Transverse colon (tissue), 4 donors: Measurements from ENCODE around the gene OR51T1. TPM values are rescaled to one million over a fixed set of nuclear protein-coding genes. Genes with fewer than 3 reads are reported as not detected.
"Not testable (repeated sequence)": the region's sequence is repeated elsewhere in the genome, so short reads cannot be mapped to it uniquely, and the experiment has no call there.

Experiments
- DNase-seq: peaks from one replicate; pipeline ENCODE4 v3.0.0-alpha.2; 2019
- H3K27ac ChIP-seq, 4 donors: fragments of 200-600 bp; sonication (generic); 2 replicates each; pipeline ENCODE4 v1.5.1; 2016 to 2018; ENCODE audit warnings: inconsistent platforms in 4 of 4
- H3K27me3 ChIP-seq: fragments of 200-600 bp; sonication (generic); 2 replicates; pipeline ENCODE4 v1.5.1; 2017; ENCODE audit warnings: inconsistent platforms
- H3K36me3 ChIP-seq, 4 donors: fragments of 200-600 bp; sonication (generic); 2 replicates each; pipeline ENCODE4 v1.5.1; 2017 to 2019; ENCODE audit warnings: inconsistent platforms in 4 of 4
- H3K4me1 ChIP-seq, 4 donors: fragments of 200-600 bp; sonication (generic); 2 replicates each; pipeline ENCODE4 v1.5.1; 2017 to 2020; ENCODE audit warnings: inconsistent platforms in 4 of 4
- H3K4me3 ChIP-seq, 4 donors: fragments of 200-600 bp; sonication (generic); 1 replicate in 1 of 4; 2 replicates in 3 of 4; pipeline versions ENCODE4 v1.5.1 to v1.6.1; 2017 to 2019; ENCODE audit warnings: inconsistent platforms in 4 of 4
- H3K9me3 ChIP-seq, 2 donors: fragments of 200-600 bp; sonication (generic); 2 replicates each; pipeline ENCODE4 v1.5.1; 2017 to 2019; ENCODE audit warnings: inconsistent platforms in 2 of 2
- CTCF ChIP-seq, 5 experiments: fragments of 200-600 bp in 3 of 5; fragments of 450-650 bp in 2 of 5; sonication (generic) in 3 of 5; IDR thresholded peaks; 1 replicate in 2 of 5; 2 replicates in 3 of 5; pipeline ENCODE4 v1.5.1; 2016 to 2017; ENCODE audit warnings: antibody characterized with exemption in 5 of 5, inconsistent platforms in 3 of 5, mild to moderate bottlenecking in 2 of 5, moderate library complexity in 1 of 5
- EP300 ChIP-seq: sonication (generic); formaldehyde crosslinking; IDR thresholded peaks from one replicate; pipeline ENCODE4 v1.6.1; 2017; ENCODE audit warnings: antibody characterized with exemption, low read depth
- POLR2A ChIP-seq: fragments of 450-650 bp; IDR thresholded peaks from one replicate; pipeline ENCODE4 v1.6.1; 2016; ENCODE audit warnings: antibody characterized with exemption, mild to moderate bottlenecking, moderate library complexity
- POLR2AphosphoS5 ChIP-seq, 3 donors: sonication (generic); formaldehyde crosslinking; IDR thresholded peaks; one replicate each; pipeline ENCODE4 v1.6.1; 2016; ENCODE audit warnings: antibody characterized with exemption in 3 of 3
- WGBS, 2 donors: methylation state at CpG; one replicate each; pipeline ENCODE4 v1.1.5; 2018; ENCODE audit warnings: low coverage in 1 of 2; 5-methylcytosine and 5-hydroxymethylcytosine counted together
- in situ Hi-C, 4 donors: fragments of 200-750 bp; cut with MboI; loops; one replicate each; pipeline versions ENCODE4 v1.15.0 to v1.15.1; 2017; ENCODE audit warnings: low sequenced_read_pairs in 3 of 4, low pct_ligation_motif_present in 1 of 4, low pct_unique_long_range_greater_than_20kb in 1 of 4
- intact Hi-C: fragments of 100-400 bp; cut with DNase I; formaldehyde crosslinking; loops from one replicate; pipeline ENCODE4 v1.15.1; 2023; ENCODE audit warnings: low total_unique reads
- total RNA-seq, 4 donors: library from RNA; depleted of rRNA; stranded (reverse); fragments of >200 nt; gene quantifications; one replicate each; pipeline ENCODE4 v1.1.0, GENCODE V29; 2016

OR51T1 gene
- total RNA-seq, result not detected

- no peak for TF ChIP-seq EP300
- TF ChIP-seq POLR2A, result no peak
- TF ChIP-seq CTCF (IDR thresholded peaks at IDR 0.05), result no peak
- no peak for TF ChIP-seq POLR2AphosphoS5 (IDR thresholded peaks at IDR 0.05)
- DNase-seq, result no peak
- Histone ChIP-seq H3K36me3 (no peaks in the 10 kb centered on the region), H3K9me3 (no peaks in the 10 kb centered on the region), H3K27ac (no peak within 1 kb of the TSS), H3K27me3 (no peaks in the 10 kb centered on the region), H3K4me3 (no peak within 1 kb of the TSS), H3K4me1 (no peaks in the 10 kb centered on the region)
- in situ Hi-C loops (no loop called here), intact Hi-C loops (no loop called here)
- WGBS, 2 donors, result 74 to 84% methylated on average over 5 to 8 of the region's 8 CpGs
Measured at GRCh38 chr11:4881860-4882500, at the start of gene OR51T1. Gene OR51T1 (plus strand): TSS chr11:4881900. CDS start chr11:4881900, 0 bp downstream.

GRCh38 chr11:4839851-4840549 is 41.7 kb upstream of the OR51T1 start:
- H3K27ac ChIP-seq, result no peak overlapping the region
- DNase-seq, result no peak
- intact Hi-C loops (no loop called here), in situ Hi-C loops (loop anchor here in 1 of 4 donors (25.0 kb wide), 1 partner anchor 203 kb away; the partner anchor contains the start of genes OR51D1 and OR51E1)
- no peak overlapping the region for H3K4me3 ChIP-seq
- 80% methylated on average over 2 of the region's 2 CpGs; no CpG with 5 or more reads in 1 of the 2 donors for WGBS, 2 donors
- no peaks in the 10 kb centered on the region for H3K27me3 ChIP-seq
- TF ChIP-seq CTCF (IDR thresholded peaks at IDR 0.05) (no peak), POLR2A (no peak), EP300 (no peak), POLR2AphosphoS5 (IDR thresholded peaks at IDR 0.05) (no peak)
- no peaks in the 10 kb centered on the region for H3K36me3 ChIP-seq
- no peaks in the 10 kb centered on the region for H3K4me1 ChIP-seq
- no peaks in the 10 kb centered on the region for H3K9me3 ChIP-seq

GRCh38 chr11:4848908-4849532 is 32.7 kb upstream of the OR51T1 start, which contains the start of gene OR51S1:
Gene OR51S1 (minus strand): TSS chr11:4849208. CDS start chr11:4849208, 0 bp downstream.
- no peaks in the 10 kb centered on the region for H3K9me3 ChIP-seq
- no peak within 1 kb of the TSS for H3K27ac ChIP-seq
- no peaks in the 10 kb centered on the region for H3K36me3 ChIP-seq
- H3K4me1 ChIP-seq, result no peaks in the 10 kb centered on the region
- H3K27me3 ChIP-seq, result no peaks in the 10 kb centered on the region
- no peak for DNase-seq
- intact Hi-C loops (no loop called here), in situ Hi-C loops (loop anchor here in 1 of 4 donors (25.0 kb wide), 1 partner anchor 212 kb away; the partner anchor contains the start of genes OR51D1 and OR51E1)
- H3K4me3 ChIP-seq, result no peak within 1 kb of the TSS
- WGBS, 2 donors, result 51 to 87% methylated on average over 5 to 9 of the region's 9 CpGs
- TF ChIP-seq POLR2A, result no peak
- no peak for TF ChIP-seq CTCF (IDR thresholded peaks at IDR 0.05)
- no peak for TF ChIP-seq EP300
- TF ChIP-seq POLR2AphosphoS5 (IDR thresholded peaks at IDR 0.05), result no peak

GRCh38 chr11:4851033-4851432 is 30.7 kb upstream of the OR51T1 start:
- Histone ChIP-seq H3K4me1 (no peaks in the 10 kb centered on the region), H3K27ac (no peak overlapping the region), H3K9me3 (no peaks in the 10 kb centered on the region), H3K36me3 (no peaks in the 10 kb centered on the region), H3K4me3 (no peak overlapping the region), H3K27me3 (no peaks in the 10 kb centered on the region)
- TF ChIP-seq POLR2AphosphoS5 (IDR thresholded peaks at IDR 0.05) (no peak), POLR2A (no peak), EP300 (no peak), CTCF (IDR thresholded peaks at IDR 0.05) (no peak)
- no peak for DNase-seq
- in situ Hi-C loops, result no loop called here
- 0 to 8% methylated on average over 1 to 4 of the region's 4 CpGs for WGBS, 2 donors
- intact Hi-C loops, result no loop called here

GRCh38 chr11:4854286-4854685 is 27.4 kb upstream of the OR51T1 start:
- H3K36me3 ChIP-seq, H3K9me3 ChIP-seq, in situ Hi-C loops, intact Hi-C loops, H3K27ac ChIP-seq, H3K4me1 ChIP-seq, DNase-seq, H3K27me3 ChIP-seq, H3K4me3 ChIP-seq: not testable (repeated sequence)
- WGBS, 2 donors, result 88% methylated on average over 7 of the region's 7 CpGs; no CpG with 5 or more reads in 1 of the 2 donors
